HEK293 (cell line): Measurements from ENCODE around the gene CPE.

Experiments used
- CTCF ChIA-PET: fragments of 350-600 bp; formaldehyde crosslinking; extraction: SDS; loops from one replicate; lab custom pipeline; 2021; ENCODE audit warnings: antibody characterized with exemption; lab: Yijun Ruan, JAX
- POLR2A ChIA-PET: fragments of 300-600 bp; formaldehyde crosslinking; extraction: SDS; loops from one replicate; lab custom pipeline; 2020; ENCODE audit warnings: antibody characterized with exemption, inconsistent platforms; lab: Yijun Ruan, JAX
- H3K27ac ChIP-seq: fragments of 200-500 bp; sonication (Bioruptor generic); 2 replicates; pipeline ENCODE4 v1.5.1; 2014; ENCODE audit warnings: low read depth, low read length, control low read depth, inconsistent platforms; ENCODE audit errors: extremely low read depth
- H3K36me3 ChIP-seq, 2 experiments: fragments of 200-500 bp in 1 of 2; sonication (Bioruptor generic) in 1 of 2; 1 replicate in 1 of 2; 2 replicates in 1 of 2; pipeline ENCODE4 v1.5.1; 2014 to 2017; ENCODE audit warnings: inconsistent platforms in 2 of 2, low read length in 2 of 2; ENCODE audit not compliant: control insufficient read depth in 2 of 2, insufficient read depth in 1 of 2
- H3K4me1 ChIP-seq: fragments of 200-500 bp; sonication (Bioruptor generic); 2 replicates; pipeline ENCODE4 v1.5.1; 2014; ENCODE audit warnings: mild to moderate bottlenecking, low read length, inconsistent platforms; ENCODE audit not compliant: control insufficient read depth, insufficient read depth
- H3K4me3 ChIP-seq: 2 replicates; pipeline ENCODE4 v1.5.1; 2011; ENCODE audit warnings: low read depth, mild to moderate bottlenecking, control low read depth, low read length, moderate library complexity
- H3K9me3 ChIP-seq: fragments of 200-500 bp; sonication (Bioruptor generic); 2 replicates; pipeline ENCODE4 v1.5.1; 2014; ENCODE audit warnings: low read depth, low read length, inconsistent platforms; ENCODE audit not compliant: control insufficient read depth, insufficient read depth
- KLF8 ChIP-seq: fragments of 450-650 bp; formaldehyde crosslinking; IDR thresholded peaks from 2 replicates; pipeline ENCODE4 v1.5.1; 2016; ENCODE audit warnings: missing biosample characterization, missing genetic modification characterization
- MYNN ChIP-seq: fragments of 450-650 bp; formaldehyde crosslinking; IDR thresholded peaks from 2 replicates; pipeline ENCODE4 v1.5.1; 2016; ENCODE audit warnings: missing biosample characterization, missing genetic modification characterization, borderline replicate concordance
- TRIM28 ChIP-seq: IDR thresholded peaks from 2 replicates; pipeline ENCODE4 v1.6.1; 2011; ENCODE audit warnings: low read length, control low read depth, borderline replicate concordance
- ZBTB10 ChIP-seq: fragments of 450-650 bp; formaldehyde crosslinking; IDR thresholded peaks from 2 replicates; pipeline ENCODE4 v1.5.1; 2016; ENCODE audit warnings: missing biosample characterization, missing genetic modification characterization
- ZBTB17 ChIP-seq: fragments of 450-650 bp; formaldehyde crosslinking; IDR thresholded peaks from 2 replicates; pipeline ENCODE4 v1.5.1; 2016; ENCODE audit warnings: missing biosample characterization, missing genetic modification characterization
- ZBTB44 ChIP-seq: fragments of 450-650 bp; IDR thresholded peaks from 2 replicates; pipeline ENCODE4 v1.5.1; 2018; ENCODE audit warnings: missing biosample characterization, mild to moderate bottlenecking, missing genetic modification characterization
- ZNF155 ChIP-seq: fragments of 450-650 bp; formaldehyde crosslinking; IDR thresholded peaks from 2 replicates; pipeline ENCODE4 v1.5.1; 2016; ENCODE audit warnings: missing biosample characterization, missing genetic modification characterization
- ZNF423 ChIP-seq: fragments of 450-650 bp; formaldehyde crosslinking; IDR thresholded peaks from 2 replicates; pipeline ENCODE4 v1.5.1; 2016; ENCODE audit warnings: missing biosample characterization, missing genetic modification characterization
- ZNF548 ChIP-seq: fragments of 450-650 bp; formaldehyde crosslinking; IDR thresholded peaks from 2 replicates; pipeline ENCODE4 v1.5.1; 2016; ENCODE audit warnings: missing biosample characterization, missing genetic modification characterization
- ZNF561 ChIP-seq: fragments of 450-650 bp; IDR thresholded peaks from 2 replicates; pipeline ENCODE4 v1.5.1; 2018; ENCODE audit warnings: missing biosample characterization, missing genetic modification characterization, borderline replicate concordance
- ZNF600 ChIP-seq: fragments of 450-650 bp; formaldehyde crosslinking; IDR thresholded peaks from 2 replicates; pipeline ENCODE4 v1.5.1; 2016; ENCODE audit warnings: missing biosample characterization, missing genetic modification characterization
- ZNF660 ChIP-seq: fragments of 450-650 bp; IDR thresholded peaks from 2 replicates; pipeline ENCODE4 v1.5.1; 2018; ENCODE audit warnings: missing biosample characterization, mild to moderate bottlenecking, missing genetic modification characterization
- ZNF701 ChIP-seq: fragments of 450-650 bp; formaldehyde crosslinking; IDR thresholded peaks from 2 replicates; pipeline ENCODE4 v1.5.1; 2016; ENCODE audit warnings: missing biosample characterization, missing genetic modification characterization
- TF ChIP-seq, protein P1 (sequence below): fragments of 450-650 bp; formaldehyde crosslinking; IDR thresholded peaks from 2 replicates; pipeline ENCODE4 v1.5.1; 2017; ENCODE audit warnings: missing biosample characterization, mild to moderate bottlenecking, missing genetic modification characterization, moderate library complexity
- TF ChIP-seq, protein P2 (sequence below): fragments of 450-650 bp; formaldehyde crosslinking; IDR thresholded peaks from 2 replicates; pipeline ENCODE4 v1.5.1; 2017; ENCODE audit warnings: missing biosample characterization, missing genetic modification characterization
- TF ChIP-seq, protein P3 (sequence below): fragments of 450-650 bp; formaldehyde crosslinking; IDR thresholded peaks from 2 replicates; pipeline ENCODE4 v1.5.1; 2016; ENCODE audit warnings: missing biosample characterization, missing genetic modification characterization, borderline replicate concordance

CPE gene

GRCh38 chr4:165343353-165344191, 35.2 kb upstream of the CPE start:
- TF ChIP-seq ZNF600 (tag by site-specific recombination) = no peak
- TF ChIP-seq ZNF155 = no peak
- no peak for TF ChIP-seq KLF8
- TF ChIP-seq ZNF660 (tag by site-specific recombination) = no peak
- TF ChIP-seq MYNN = no peak
- TF ChIP-seq, protein P1, sequence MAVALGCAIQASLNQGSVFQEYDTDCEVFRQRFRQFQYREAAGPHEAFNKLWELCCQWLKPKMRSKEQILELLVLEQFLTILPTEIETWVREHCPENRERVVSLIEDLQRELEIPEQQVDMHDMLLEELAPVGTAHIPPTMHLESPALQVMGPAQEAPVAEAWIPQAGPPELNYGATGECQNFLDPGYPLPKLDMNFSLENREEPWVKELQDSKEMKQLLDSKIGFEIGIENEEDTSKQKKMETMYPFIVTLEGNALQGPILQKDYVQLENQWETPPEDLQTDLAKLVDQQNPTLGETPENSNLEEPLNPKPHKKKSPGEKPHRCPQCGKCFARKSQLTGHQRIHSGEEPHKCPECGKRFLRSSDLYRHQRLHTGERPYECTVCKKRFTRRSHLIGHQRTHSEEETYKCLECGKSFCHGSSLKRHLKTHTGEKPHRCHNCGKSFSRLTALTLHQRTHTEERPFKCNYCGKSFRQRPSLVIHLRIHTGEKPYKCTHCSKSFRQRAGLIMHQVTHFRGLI (tag by site-specific recombination) = no peak
- TF ChIP-seq ZNF423 = no peak
- no peak for TF ChIP-seq ZBTB17 (tag by site-specific recombination)
- TF ChIP-seq, protein P2, sequence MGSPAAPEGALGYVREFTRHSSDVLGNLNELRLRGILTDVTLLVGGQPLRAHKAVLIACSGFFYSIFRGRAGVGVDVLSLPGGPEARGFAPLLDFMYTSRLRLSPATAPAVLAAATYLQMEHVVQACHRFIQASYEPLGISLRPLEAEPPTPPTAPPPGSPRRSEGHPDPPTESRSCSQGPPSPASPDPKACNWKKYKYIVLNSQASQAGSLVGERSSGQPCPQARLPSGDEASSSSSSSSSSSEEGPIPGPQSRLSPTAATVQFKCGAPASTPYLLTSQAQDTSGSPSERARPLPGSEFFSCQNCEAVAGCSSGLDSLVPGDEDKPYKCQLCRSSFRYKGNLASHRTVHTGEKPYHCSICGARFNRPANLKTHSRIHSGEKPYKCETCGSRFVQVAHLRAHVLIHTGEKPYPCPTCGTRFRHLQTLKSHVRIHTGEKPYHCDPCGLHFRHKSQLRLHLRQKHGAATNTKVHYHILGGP = no peak
- TF ChIP-seq TRIM28 = no peak
- no peak for TF ChIP-seq ZBTB44 (tag by site-specific recombination)
- TF ChIP-seq ZNF561 (tag by site-specific recombination) = no peak
- TF ChIP-seq ZNF548 = no peak
- TF ChIP-seq ZBTB10 (tag by site-specific recombination) = no peak
- TF ChIP-seq, protein P3, sequence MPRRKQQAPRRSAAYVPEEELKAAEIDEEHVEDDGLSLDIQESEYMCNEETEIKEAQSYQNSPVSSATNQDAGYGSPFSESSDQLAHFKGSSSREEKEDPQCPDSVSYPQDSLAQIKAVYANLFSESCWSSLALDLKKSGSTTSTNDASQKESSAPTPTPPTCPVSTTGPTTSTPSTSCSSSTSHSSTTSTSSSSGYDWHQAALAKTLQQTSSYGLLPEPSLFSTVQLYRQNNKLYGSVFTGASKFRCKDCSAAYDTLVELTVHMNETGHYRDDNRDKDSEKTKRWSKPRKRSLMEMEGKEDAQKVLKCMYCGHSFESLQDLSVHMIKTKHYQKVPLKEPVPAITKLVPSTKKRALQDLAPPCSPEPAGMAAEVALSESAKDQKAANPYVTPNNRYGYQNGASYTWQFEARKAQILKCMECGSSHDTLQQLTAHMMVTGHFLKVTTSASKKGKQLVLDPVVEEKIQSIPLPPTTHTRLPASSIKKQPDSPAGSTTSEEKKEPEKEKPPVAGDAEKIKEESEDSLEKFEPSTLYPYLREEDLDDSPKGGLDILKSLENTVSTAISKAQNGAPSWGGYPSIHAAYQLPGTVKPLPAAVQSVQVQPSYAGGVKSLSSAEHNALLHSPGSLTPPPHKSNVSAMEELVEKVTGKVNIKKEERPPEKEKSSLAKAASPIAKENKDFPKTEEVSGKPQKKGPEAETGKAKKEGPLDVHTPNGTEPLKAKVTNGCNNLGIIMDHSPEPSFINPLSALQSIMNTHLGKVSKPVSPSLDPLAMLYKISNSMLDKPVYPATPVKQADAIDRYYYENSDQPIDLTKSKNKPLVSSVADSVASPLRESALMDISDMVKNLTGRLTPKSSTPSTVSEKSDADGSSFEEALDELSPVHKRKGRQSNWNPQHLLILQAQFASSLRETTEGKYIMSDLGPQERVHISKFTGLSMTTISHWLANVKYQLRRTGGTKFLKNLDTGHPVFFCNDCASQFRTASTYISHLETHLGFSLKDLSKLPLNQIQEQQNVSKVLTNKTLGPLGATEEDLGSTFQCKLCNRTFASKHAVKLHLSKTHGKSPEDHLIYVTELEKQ (tag by site-specific recombination) = no peak
- no peak for TF ChIP-seq ZNF701
- H3K36me3 ChIP-seq = peaks cover 37 to 38% of the 10 kb centered on the region in 2 experiments
- H3K27ac ChIP-seq = no peak overlapping the region
- no peak overlapping the region for H3K4me3 ChIP-seq
- ChIA-PET POLR2A (interaction anchor here (0.7 kb wide), 1 partner anchor 65 kb away, joined by 4 read pairs; no protein-coding TSS in a partner anchor), CTCF (interaction anchor here (0.7 to 1.0 kb wide), 4 partner anchors 34 to 213 kb away, joined by 3 to 5 read pairs (median 3); no protein-coding TSS in a partner anchor)
- H3K4me1 ChIP-seq = no peaks in the 10 kb centered on the region
- H3K9me3 ChIP-seq = no peaks in the 10 kb centered on the region
